IMR-90 (cell line): ENCODE measurements around the gene XPO6. TPM values are rescaled to one million over a fixed set of nuclear protein-coding genes. Genes with fewer than 3 reads are reported as not detected.

Experiments
- ATAC-seq: fragments of 200-7000 bp; cut with Tn5 transposase; 2 replicates; pipeline ENCODE4 v1.9.1; 2020; ENCODE audit warnings: low read depth, mild to moderate bottlenecking, moderate library complexity
- BruUV-seq: library from RNA; stranded (reverse); fragments of 400-500 nt; replicated peaks from 2 replicates; lab custom pipeline; 2021; lab: Mats Ljungman, UMichigan
- CTCF ChIA-PET: fragments of 300-600 bp; formaldehyde crosslinking; extraction: SDS; loops from one replicate; lab custom pipeline; 2021; ENCODE audit warnings: antibody characterized with exemption; lab: Yijun Ruan, JAX
- POLR2A ChIA-PET: fragments of 300-600 bp; sonication (Branson Sonifier 250); formaldehyde crosslinking; loops from one replicate; lab custom pipeline; 2022; ENCODE audit warnings: antibody characterized with exemption; ENCODE audit not compliant: unreplicated experiment; lab: Charles Lee
- DNase-seq: peaks from one replicate; pipeline ENCODE4 v3.0.0; 2013
- H2AFZ ChIP-seq: replicated peaks from 2 replicates; pipeline ENCODE3; 2013; ENCODE audit warnings: low read length, mild to moderate bottlenecking; ENCODE audit not compliant: poor library complexity
- H2AK5ac ChIP-seq: 2 replicates; pipeline ENCODE4 v1.6.1; 2013; ENCODE audit warnings: low read depth, low read length, inconsistent platforms
- H2AK9ac ChIP-seq: replicated peaks from 2 replicates; pipeline ENCODE3; 2013; ENCODE audit warnings: mild to moderate bottlenecking, low read depth, low read length, moderate library complexity; ENCODE audit not compliant: poor library complexity
- H2BK120ac ChIP-seq: 2 replicates; pipeline ENCODE4 v1.6.1; 2013; ENCODE audit warnings: low read depth, low read length, inconsistent platforms
- H2BK15ac ChIP-seq: 3 replicates; pipeline ENCODE4 v1.6.1; 2013; ENCODE audit warnings: low read depth, low read length, inconsistent platforms
- H2BK20ac ChIP-seq: 2 replicates; pipeline ENCODE4 v1.6.1; 2013; ENCODE audit warnings: low read depth, mild to moderate bottlenecking, inconsistent platforms, low read length, moderate library complexity
- H2BK5ac ChIP-seq: 2 replicates; pipeline ENCODE4 v1.6.1; 2013; ENCODE audit warnings: mild to moderate bottlenecking, low read depth, low read length, inconsistent platforms; ENCODE audit not compliant: poor library complexity, severe bottlenecking
- H3K14ac ChIP-seq: replicated peaks from 2 replicates; pipeline ENCODE4 v1.6.1; 2013; ENCODE audit warnings: low read depth, low read length, inconsistent platforms
- H3K18ac ChIP-seq: 2 replicates; pipeline ENCODE4 v1.6.1; 2013; ENCODE audit warnings: low read depth, low read length, control low read depth
- H3K23ac ChIP-seq: 2 replicates; pipeline ENCODE4 v1.6.1; 2013; ENCODE audit warnings: low read depth, low read length, inconsistent platforms
- H3K27ac ChIP-seq: 2 replicates; pipeline ENCODE4 v1.5.1; 2013; ENCODE audit warnings: mild to moderate bottlenecking, control low read depth, low read length; ENCODE audit not compliant: insufficient read depth
- H3K27me3 ChIP-seq: 2 replicates; pipeline ENCODE4 v1.6.1; 2013; ENCODE audit warnings: low read length; ENCODE audit not compliant: control insufficient read depth, insufficient read depth
- H3K36me3 ChIP-seq: 2 replicates; pipeline ENCODE4 v1.6.1; 2013; ENCODE audit warnings: low read length, mixed read lengths; ENCODE audit not compliant: control insufficient read depth, insufficient read depth
- H3K4ac ChIP-seq: 2 replicates; pipeline ENCODE4 v1.6.1; 2013; ENCODE audit warnings: low read depth, low read length, inconsistent platforms
- H3K4me1 ChIP-seq: 2 replicates; pipeline ENCODE4 v1.6.1; 2013; ENCODE audit warnings: low read length, mixed read lengths; ENCODE audit not compliant: control insufficient read depth, insufficient read depth
- H3K4me2 ChIP-seq: 2 replicates; pipeline ENCODE4 v1.6.1; 2013; ENCODE audit warnings: low read depth, mild to moderate bottlenecking, control low read depth, low read length, moderate library complexity
- H3K4me3 ChIP-seq: 2 replicates; pipeline ENCODE4 v1.5.1; 2013; ENCODE audit warnings: low read depth, mild to moderate bottlenecking, control low read depth, low read length, moderate library complexity; ENCODE audit not compliant: insufficient read depth
- H3K56ac ChIP-seq: 2 replicates; pipeline ENCODE4 v1.6.1; 2013; ENCODE audit warnings: low read length, inconsistent platforms; ENCODE audit not compliant: insufficient read depth; ENCODE audit errors: extremely low read depth
- H3K79me1 ChIP-seq, 2 experiments: 2 replicates each; pipeline ENCODE4 v1.6.1; 2013; ENCODE audit warnings: low read length in 2 of 2, inconsistent platforms in 1 of 2, low read depth in 1 of 2
- H3K9ac ChIP-seq: 2 replicates; pipeline ENCODE4 v1.6.1; 2013; ENCODE audit warnings: low read depth, low read length, control low read depth
- H3K9me1 ChIP-seq: 2 replicates; pipeline ENCODE4 v1.6.1; 2013; ENCODE audit warnings: low read length, inconsistent platforms; ENCODE audit not compliant: insufficient read depth
- H3K9me3 ChIP-seq: 2 replicates; pipeline ENCODE4 v1.6.1; 2013; ENCODE audit warnings: low read length; ENCODE audit not compliant: control insufficient read depth, insufficient read depth
- H4K20me1 ChIP-seq: 2 replicates; pipeline ENCODE4 v1.6.1; 2013; ENCODE audit warnings: low read length, inconsistent platforms; ENCODE audit not compliant: insufficient read depth
- H4K5ac ChIP-seq: 2 replicates; pipeline ENCODE4 v1.6.1; 2013; ENCODE audit warnings: mild to moderate bottlenecking, low read depth, low read length, control low read depth
- H4K8ac ChIP-seq, 2 experiments: 2 replicates each; pipeline ENCODE4 v1.6.1; 2013; ENCODE audit warnings: low read depth in 2 of 2, low read length in 2 of 2, control low read depth in 1 of 2, inconsistent platforms in 1 of 2
- H4K91ac ChIP-seq: 2 replicates; pipeline ENCODE4 v1.6.1; 2013; ENCODE audit warnings: low read depth, low read length, inconsistent platforms; ENCODE audit not compliant: insufficient read depth
- BHLHE40 ChIP-seq: fragments of 150-350 bp; IDR thresholded peaks from 2 replicates; pipeline ENCODE4 v1.6.1; 2016; ENCODE audit warnings: mild to moderate bottlenecking, low read depth, low read length
- CEBPB ChIP-seq: IDR thresholded peaks from 2 replicates; pipeline ENCODE4 v1.6.1; 2012; ENCODE audit warnings: low read depth, low read length, improper control_type of control experiment
- CHD1 ChIP-seq: IDR thresholded peaks from 2 replicates; pipeline ENCODE4 v1.6.1; 2012; ENCODE audit warnings: low read depth, low read length, improper control_type of control experiment
- CTCF ChIP-seq: conservative IDR thresholded peaks from 2 replicates; pipeline ENCODE4 v1.5.1; 2012; ENCODE audit warnings: mild to moderate bottlenecking, low read depth, low read length, improper control_type of control experiment
- ELK1 ChIP-seq: fragments of 150-350 bp; IDR thresholded peaks from 2 replicates; pipeline ENCODE4 v1.6.1; 2016; ENCODE audit warnings: low read depth, mild to moderate bottlenecking, low read length, moderate library complexity, borderline replicate concordance
- FOS ChIP-seq: fragments of 150-350 bp; IDR thresholded peaks from 2 replicates; pipeline ENCODE4 v1.6.1; 2016; ENCODE audit warnings: low read depth, low read length
- MAFK ChIP-seq: IDR thresholded peaks from 2 replicates; pipeline ENCODE4 v1.6.1; 2012; ENCODE audit warnings: low read depth, low read length, improper control_type of control experiment
- MAZ ChIP-seq: IDR thresholded peaks from 2 replicates; pipeline ENCODE4 v1.6.1; 2012; ENCODE audit warnings: low read depth, mild to moderate bottlenecking, low read length, improper control_type of control experiment, moderate library complexity, borderline replicate concordance
- MXI1 ChIP-seq: IDR thresholded peaks from 2 replicates; pipeline ENCODE4 v1.6.1; 2012; ENCODE audit warnings: low read depth, mild to moderate bottlenecking, low read length, moderate library complexity, borderline replicate concordance
- NFE2L2 ChIP-seq: fragments of 150-350 bp; IDR thresholded peaks from 2 replicates; pipeline ENCODE4 v1.6.1; 2016; ENCODE audit warnings: low read depth, mild to moderate bottlenecking, low read length
- POLR2A ChIP-seq: IDR thresholded peaks from 2 replicates; pipeline ENCODE4 v1.6.1; 2012; ENCODE audit warnings: mild to moderate bottlenecking, low read depth, low read length
- RAD21 ChIP-seq: IDR thresholded peaks from 2 replicates; pipeline ENCODE4 v1.6.1; 2012; ENCODE audit warnings: low read length, improper control_type of control experiment
- RCOR1 ChIP-seq: IDR thresholded peaks from 2 replicates; pipeline ENCODE4 v1.6.1; 2012; ENCODE audit warnings: mild to moderate bottlenecking, low read length, improper control_type of control experiment; ENCODE audit not compliant: insufficient replicate concordance
- RFX5 ChIP-seq: IDR thresholded peaks from 2 replicates; pipeline ENCODE4 v1.8.0; 2012; ENCODE audit warnings: low read depth, mild to moderate bottlenecking, low read length, moderate library complexity
- SMC3 ChIP-seq: fragments of 150-350 bp; IDR thresholded peaks from 2 replicates; pipeline ENCODE4 v1.6.1; 2016; ENCODE audit warnings: low read depth, mild to moderate bottlenecking, antibody characterized with exemption, low read length, moderate library complexity
- USF2 ChIP-seq: fragments of 150-350 bp; IDR thresholded peaks from 2 replicates; pipeline ENCODE4 v1.6.1; 2017; ENCODE audit warnings: mild to moderate bottlenecking, antibody characterized with exemption, low read length, low read depth
- WGBS, 2 experiments: methylation state at CpG; one replicate each; pipeline versions ENCODE4 v1.1.5 to v1.1.7; 2013; ENCODE audit warnings: missing lambda C conversion rate in 2 of 2; ENCODE audit not compliant: insufficient read length in 1 of 2; ENCODE audit errors: extremely low coverage in 2 of 2; 5-methylcytosine and 5-hydroxymethylcytosine counted together
- dilution Hi-C: fragments of 300-500 bp; cut with HindIII; formaldehyde crosslinking; loops from one replicate; pipeline ENCODE4 v1.14.3; 2018; ENCODE audit warnings: low sequenced_read_pairs; ENCODE audit not compliant: unreplicated experiment
- in situ Hi-C: fragments of 300-500 bp; cut with MboI; formaldehyde crosslinking; loops from 3 replicates; pipeline ENCODE4 v1.14.3; 2019; ENCODE audit warnings: low sequenced_read_pairs, inconsistent platforms, mixed read lengths
- intact Hi-C: fragments of 100-400 bp; cut with micrococcal nuclease; formaldehyde crosslinking; loops from 2 replicates; pipeline ENCODE4 v1.10.0; 2022
- polyA plus RNA-seq, 3 experiments: library from polyadenylated mRNA; depleted of rRNA; stranded (reverse); fragments of >200 nt; gene quantifications; 2 replicates each; pipeline ENCODE4 v1.2.3, GENCODE V29; 2012; ENCODE audit warnings: low replicate concordance in 1 of 3
- total RNA-seq: library from RNA; depleted of rRNA; stranded (reverse); fragments of >200 nt; gene quantifications from 2 replicates; pipeline ENCODE4 v1.2.3, GENCODE V29; 2012

The XPO6 gene
- total and polyA plus RNA-seq, 2 of the 4 experiments (the other 2 are of a cell fraction), result 108 to 184 TPM

- peaks cover 55% of the 10 kb centered on the region for H3K36me3 ChIP-seq
- no TSS peak for BruUV-seq
- H2AFZ ChIP-seq, result no peak overlapping the region
- no peak overlapping the region for H2AK5ac ChIP-seq
- H4K20me1 ChIP-seq, result peaks cover 71% of the 10 kb centered on the region
- no peak overlapping the region for H2BK15ac ChIP-seq
- H2BK5ac ChIP-seq, result no peak overlapping the region
- H3K27ac ChIP-seq, result no peak overlapping the region; the same call in 1 of the 2 replicates
- in situ Hi-C loops, result loop anchor here (5.0 kb wide), 1 partner anchor 57 kb away; no protein-coding TSS in a partner anchor
- H3K4me1 ChIP-seq, result peaks cover 11% of the 10 kb centered on the region
- H2BK120ac ChIP-seq, result no peak overlapping the region
- H3K9me3 ChIP-seq, result no peaks in the 10 kb centered on the region
- intact Hi-C loops, result no loop called here
- no peak for DNase-seq
- no peak overlapping the region for H3K56ac ChIP-seq
- WGBS, 2 experiments, result no CpG with 5 or more reads among the region's 6 CpGs
- POLR2A ChIA-PET, result no interaction called here
- no peak for ATAC-seq
- H4K5ac ChIP-seq, result no peak overlapping the region
- dilution Hi-C loops, result no loop called here
- H3K23ac ChIP-seq, result no peak overlapping the region
- no peak overlapping the region for H2AK9ac ChIP-seq
- H3K27me3 ChIP-seq, result no peaks in the 10 kb centered on the region
- no peak overlapping the region for H3K4me2 ChIP-seq
- H3K4ac ChIP-seq, result no peak overlapping the region
- no peak overlapping the region for H3K9ac ChIP-seq
- H3K9me1 ChIP-seq, result peaks cover 38% of the 10 kb centered on the region
- H3K18ac ChIP-seq, result no peak overlapping the region
- no peak overlapping the region for H4K91ac ChIP-seq
- CTCF ChIA-PET, result no interaction called here
- H3K4me3 ChIP-seq, result no peak overlapping the region
- no peak for TF ChIP-seq MXI1
- no peak for TF ChIP-seq NFE2L2
- TF ChIP-seq FOS, result no peak
- TF ChIP-seq USF2, result no peak
- no peak for TF ChIP-seq RAD21
- no peak for TF ChIP-seq POLR2A
- no peak for TF ChIP-seq CEBPB
- TF ChIP-seq RFX5, result no peak
- TF ChIP-seq CHD1, result no peak
- TF ChIP-seq SMC3, result no peak
- TF ChIP-seq ELK1, result no peak
- TF ChIP-seq CTCF, result no peak
- no peak for TF ChIP-seq RCOR1
- TF ChIP-seq BHLHE40, result no peak
- TF ChIP-seq MAZ, result no peak
- TF ChIP-seq MAFK, result no peak
- peaks cover 15 to 69% of the 10 kb centered on the region in 2 experiments for H3K79me1 ChIP-seq
- no peak overlapping the region for H2BK20ac ChIP-seq
- no peak overlapping the region for H3K14ac ChIP-seq
- H4K8ac ChIP-seq, result no peak overlapping the region
Observed at GRCh38 chr16:28204622-28205021, 7.1 kb downstream of the XPO6 start.
